HUDEP-2 (cell line): ENCODE results near the gene HCRTR2.

Experiments
- DNase-seq, 76 experiments: peaks; one replicate each; lab custom pipeline; 2025; ENCODE audit not compliant: unreplicated experiment in 76 of 76; lab: John Stamatoyannopoulos, UW

Gene HCRTR2

GRCh38 chr6:55319961-55320695, 145.8 kb downstream of the HCRTR2 start:
- DNase-seq, result no peak

DNA sequence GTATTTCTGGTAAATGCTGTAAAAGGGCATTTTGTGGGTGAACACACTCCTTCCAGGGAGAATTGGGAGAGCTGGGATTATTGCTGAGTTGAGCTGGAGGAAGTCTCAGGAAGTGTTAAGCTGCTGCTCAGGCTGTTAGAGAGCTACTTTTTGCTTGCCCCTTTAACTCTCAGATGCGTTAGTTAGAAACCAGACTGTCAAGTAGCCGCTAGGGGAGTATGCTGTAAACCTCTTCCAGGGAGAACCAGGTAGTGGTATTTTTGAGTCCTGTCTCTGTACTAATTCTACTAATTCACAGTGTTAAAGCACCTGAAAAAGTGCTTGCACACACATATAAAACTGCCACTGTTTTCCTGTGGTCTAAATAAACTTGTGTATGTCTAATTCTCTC, 146.4 kb downstream of the HCRTR2 start:
- DNase-seq, result no peak

GRCh38 chr6:55327169-55327568, 152.9 kb downstream of the HCRTR2 start, which contains the start of gene GFRAL:
GFRAL (plus strand) TSS chr6:55327469; CDS start chr6:55327555, 86 bp downstream.
- no peak for DNase-seq
